ENCODE data around the gene EVI5L. TPM values are rescaled to one million over a fixed set of nuclear protein-coding genes. Genes with fewer than 3 reads are reported as not detected.
A peak's percentile ranks its signal among the peaks of the same experiment; 100 is the strongest.
"Not testable (repeated sequence)": the region's sequence is repeated elsewhere in the genome, so short reads cannot be mapped to it uniquely, and the experiment has no call there.

Gene EVI5L
- polyA plus RNA-seq, 3 donors: 17.1 to 18.4 (median 18.2) TPM

DNA sequence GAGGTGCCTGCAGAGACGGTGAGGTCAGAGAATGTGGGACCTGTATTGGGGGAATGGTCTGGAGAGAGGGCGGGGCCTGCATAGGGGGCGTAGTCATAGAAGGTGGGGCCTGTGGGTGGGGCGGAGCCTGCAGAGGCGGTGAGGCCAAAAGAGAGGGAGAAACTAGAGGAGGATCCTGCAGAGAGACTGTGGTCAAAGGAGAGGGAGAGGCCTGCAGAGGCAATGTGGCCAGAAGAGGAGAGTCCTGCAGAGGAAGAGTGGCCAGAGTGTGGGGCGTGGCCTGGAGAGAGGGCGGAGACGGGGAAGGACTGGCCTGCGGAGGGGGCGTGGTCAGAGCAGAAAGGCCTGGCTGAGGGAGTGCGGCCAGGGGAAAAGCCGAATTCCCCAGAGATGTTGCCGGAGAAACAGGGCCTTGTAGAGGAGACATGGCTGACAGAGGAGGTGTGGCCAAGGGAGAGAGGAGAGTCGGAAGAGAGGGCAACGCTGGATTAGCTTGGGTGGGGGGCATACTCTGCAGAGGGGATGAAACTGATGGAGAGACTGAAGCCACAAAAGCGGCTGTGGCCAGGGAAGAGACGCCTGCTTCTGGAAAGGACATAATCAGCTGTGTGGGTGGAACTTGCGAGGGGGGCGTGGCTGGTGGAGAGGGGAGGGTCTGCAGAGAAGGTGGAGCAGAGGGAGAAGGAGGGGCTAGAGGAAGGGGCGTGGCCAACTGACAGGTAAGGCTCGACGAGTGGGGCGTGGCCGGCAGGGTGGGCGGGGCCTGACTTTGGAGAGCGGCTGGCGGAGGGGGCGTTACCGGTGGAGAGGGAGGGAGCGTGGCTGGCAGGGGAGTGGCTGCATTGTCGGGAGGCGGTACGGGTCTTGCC, 41.7 kb downstream of the EVI5L start:
- DNase-seq: peak; percentile 78

DNA sequence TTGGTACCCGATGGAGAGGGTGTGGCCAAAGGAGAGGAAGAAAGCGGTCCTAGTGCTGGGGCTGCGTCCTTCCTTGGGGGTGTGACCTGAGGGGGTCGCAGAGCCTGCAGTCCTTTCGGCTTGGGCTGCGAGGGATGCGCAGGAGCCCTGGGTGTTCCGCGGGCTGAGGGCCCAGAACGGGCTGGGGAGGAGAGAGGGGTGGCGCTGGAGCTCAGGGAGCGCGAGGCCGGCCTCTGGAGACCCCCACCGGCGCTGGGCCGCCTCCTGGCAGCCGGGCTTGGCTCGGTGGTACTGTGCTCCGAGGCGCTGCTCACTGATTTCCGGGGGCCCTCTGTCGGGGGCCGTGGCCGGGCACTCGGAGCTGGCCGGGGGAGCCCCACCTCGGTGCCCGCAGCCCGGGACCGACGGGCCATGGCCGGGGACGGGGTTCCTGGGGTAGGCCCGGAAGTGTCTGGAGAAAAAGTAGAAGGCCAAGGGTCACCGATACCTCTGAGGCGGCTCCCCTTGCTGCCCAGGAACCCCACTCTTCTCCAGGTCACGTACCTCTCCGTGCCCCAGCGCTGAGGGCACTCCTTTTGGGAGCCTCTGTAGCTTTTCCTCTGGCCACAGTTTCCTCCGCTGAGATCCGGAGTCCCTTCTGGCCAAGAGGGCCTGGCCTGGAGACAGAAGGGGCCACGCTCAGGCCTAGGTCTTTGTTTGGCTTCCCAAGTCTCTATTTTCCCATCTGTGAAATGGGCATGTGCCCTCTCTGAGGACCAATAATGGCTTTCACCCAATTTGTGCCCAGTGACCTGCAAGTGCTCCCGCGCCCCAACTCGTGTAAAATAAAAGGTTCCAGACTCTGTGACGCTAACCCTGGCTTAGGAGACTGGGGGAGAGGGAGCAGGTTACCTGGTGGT, 42.5 kb downstream of the EVI5L start:
- no peak for DNase-seq

- no peak for DNase-seq
These were observed 43.5 kb downstream of the EVI5L start for GRCh38 chr19:7873304-7874075.

DNA sequence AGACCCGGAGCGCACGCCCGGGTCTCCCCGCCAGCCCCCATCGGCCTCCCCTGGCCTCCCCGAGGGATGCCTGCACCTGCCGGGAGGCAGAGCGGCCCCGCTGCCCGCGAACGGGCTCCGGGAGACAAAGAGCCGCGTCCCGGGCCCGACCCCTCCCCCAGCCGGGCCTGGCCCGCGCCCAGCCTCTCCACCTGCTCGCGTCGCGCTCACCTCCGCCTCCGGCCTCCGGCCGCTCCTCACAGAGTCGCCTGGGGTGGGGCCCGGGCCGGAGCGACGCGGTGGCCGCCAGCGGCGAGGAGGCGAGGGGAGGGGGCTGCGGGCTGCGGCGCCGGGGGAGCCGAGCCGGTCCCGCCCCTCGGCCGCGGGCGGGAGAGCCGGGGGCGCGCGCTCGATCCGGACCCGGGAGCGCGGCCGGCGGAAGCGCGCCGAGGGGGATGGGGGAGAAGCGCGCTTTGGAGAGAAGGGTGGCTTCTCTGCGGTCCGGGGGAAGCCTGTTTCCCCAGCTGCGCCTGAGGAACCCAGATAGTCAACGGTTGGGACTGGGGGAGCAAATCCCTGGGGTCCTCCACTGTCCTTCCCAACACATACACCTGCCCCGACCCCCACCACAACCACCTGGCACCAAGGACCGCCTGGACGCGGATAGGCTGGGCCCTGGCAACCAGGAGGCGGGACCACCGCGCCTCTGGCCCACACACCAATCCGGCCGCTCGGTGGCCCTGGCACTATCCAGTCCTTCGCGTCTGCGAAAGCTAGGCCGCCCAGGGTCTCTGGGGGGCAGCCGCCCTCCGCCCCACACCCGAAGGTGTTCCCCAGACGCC, 44.3 kb downstream of the EVI5L start, which contains the start of gene PRR36:
TSS of gene PRR36 (minus strand) at position 315 of the 821 bp plus-strand sequence. CDS start 701 bp downstream, outside the sequence.
- peak; percentile 80 for DNase-seq

- no peak for DNase-seq
These were observed 44.9 kb downstream of the EVI5L start for GRCh38 chr19:7874897-7875273.

DNA sequence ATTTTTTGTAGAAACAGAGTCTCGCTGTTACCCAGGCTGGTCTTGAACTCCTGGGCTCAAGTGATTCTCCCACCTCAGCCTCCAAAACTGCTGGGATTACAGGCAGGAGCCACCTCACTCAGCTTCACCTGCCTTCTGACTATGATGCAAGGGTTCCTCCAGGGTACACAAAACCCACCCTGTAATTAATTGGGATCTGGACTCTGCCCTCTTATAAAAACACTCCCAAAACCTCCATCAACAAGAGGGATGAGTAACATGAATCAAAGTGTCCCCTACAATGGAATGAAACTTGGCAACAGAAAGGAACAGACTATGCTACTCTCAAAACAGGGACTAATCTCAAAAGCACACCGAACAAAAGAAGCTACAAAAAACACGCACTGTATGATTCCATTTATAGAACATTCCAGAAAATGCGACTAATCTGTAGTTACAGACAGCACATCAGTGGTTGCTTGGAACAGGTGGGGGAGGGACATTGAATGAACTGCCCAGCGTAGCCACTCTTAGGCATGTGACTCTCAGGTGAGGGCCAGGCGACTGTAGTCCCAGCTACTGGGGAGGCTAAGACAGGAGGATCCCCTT, 47.3 kb downstream of the EVI5L start:
- no peak for DNase-seq

DNA sequence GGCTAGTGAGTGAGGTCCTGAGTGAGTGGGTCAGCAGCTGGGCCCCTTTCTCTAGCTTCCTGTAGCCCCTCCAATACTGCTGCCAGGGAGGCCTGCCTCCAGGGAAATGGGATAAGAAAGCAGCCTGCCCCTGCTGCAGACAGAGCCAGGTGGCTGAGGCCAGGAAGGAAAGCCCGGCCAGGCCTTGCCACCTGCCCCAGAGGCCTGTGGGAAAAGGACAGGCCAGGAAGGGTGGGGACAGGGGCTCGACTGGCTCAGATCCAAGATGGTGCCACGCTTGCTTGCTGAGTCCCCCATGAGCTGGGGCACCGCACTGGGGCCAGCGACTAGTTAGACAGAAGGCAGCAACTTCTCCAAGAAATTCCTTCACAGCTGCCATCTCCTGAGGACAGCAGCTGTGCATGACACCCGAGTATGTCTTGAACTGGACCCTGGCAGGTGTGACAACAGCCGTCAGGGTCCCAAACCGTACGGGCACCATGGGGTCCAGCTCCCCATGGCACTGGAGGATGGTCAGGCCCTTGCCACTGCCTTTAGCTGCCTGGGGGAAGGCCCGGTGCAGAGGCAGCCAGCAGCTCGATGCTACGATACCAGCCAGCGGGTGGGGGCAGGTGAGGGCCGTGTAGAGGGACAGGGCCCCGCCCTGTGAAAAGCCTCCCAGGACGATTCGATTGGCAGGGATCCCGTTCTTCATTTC, 49.2 kb downstream of the EVI5L start:
- DNase-seq: no peak

DNA sequence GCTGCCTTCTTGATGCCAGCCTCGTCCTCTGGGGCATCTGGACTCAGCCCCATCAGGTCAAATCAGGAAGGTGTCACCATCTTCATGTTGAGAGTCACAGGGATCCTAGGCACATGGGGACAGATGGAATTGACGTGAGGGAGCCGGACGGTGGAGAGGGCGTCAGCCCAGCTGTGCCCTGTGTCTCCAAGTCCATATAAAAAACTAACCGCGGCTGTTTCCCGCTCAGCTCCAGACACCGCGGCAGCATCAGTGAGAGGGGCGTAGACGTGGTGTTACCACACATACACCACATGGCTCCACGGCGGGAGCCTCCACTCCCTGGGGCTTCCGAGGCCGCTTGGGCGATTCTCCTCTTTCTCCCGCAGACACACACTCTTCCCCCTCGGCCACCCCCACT, 49.8 kb downstream of the EVI5L start:
- DNase-seq: no peak

DNA sequence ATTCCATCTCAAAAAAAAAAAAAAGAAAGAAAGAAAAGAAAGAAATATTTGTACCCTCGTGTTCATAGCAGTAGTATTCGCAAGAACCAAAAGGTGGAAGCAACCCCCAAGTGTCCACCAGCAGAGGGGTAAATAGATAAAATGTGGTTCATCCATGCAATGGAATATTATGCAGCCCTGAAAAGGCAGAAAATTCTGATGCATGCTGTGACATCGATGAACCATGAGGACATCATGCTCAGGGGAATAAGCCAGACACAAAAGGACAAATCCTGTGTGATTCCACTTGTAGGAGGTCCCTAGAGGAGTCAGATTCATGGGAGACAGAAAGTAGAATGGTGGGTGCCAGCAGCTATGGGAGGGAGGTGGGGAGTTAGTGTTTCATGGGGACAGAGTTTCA, 51.9 kb downstream of the EVI5L start:
- DNase-seq: no peak

- no peak for DNase-seq
These were observed 53.1 kb downstream of the EVI5L start for GRCh38 chr19:7883105-7883504.

DNA sequence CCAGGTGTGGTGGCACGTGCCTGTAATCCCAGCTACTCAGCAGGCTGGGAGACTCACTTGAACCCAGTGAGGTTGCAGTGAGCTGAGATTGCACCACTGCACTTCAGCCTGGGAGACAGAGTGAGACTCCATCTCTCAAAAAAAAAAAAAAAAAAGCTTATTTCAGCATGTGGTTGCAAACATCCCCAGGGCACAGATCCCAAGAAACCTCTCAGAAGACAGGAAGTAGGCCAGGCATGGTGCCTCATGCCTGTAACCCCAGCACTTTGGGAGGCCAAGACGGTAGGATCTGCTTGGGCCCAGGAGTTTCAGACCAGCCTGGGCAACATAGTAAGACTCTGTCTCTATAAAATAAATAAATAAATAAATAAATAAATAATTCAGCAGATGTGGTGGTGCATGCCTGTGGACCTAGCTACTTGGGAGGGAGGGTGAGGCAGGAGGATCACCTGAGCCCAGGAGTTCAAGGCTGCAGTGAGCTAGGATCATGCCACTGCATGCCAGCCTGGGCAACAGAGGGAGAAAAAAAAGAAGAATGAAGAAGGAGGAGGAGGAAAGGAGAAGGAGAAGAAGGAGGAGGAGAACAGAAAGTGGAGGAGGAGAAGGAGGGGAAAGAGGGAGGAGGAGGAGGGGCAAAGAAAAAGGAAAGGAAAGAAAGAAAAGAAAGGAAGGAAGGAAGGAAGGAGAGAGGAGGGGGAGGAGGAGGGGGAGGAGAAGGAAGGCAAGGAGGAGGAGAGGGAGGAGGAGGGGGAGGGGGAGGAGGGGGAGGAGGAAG, 54.0 kb downstream of the EVI5L start:
- no peak for DNase-seq

DNA sequence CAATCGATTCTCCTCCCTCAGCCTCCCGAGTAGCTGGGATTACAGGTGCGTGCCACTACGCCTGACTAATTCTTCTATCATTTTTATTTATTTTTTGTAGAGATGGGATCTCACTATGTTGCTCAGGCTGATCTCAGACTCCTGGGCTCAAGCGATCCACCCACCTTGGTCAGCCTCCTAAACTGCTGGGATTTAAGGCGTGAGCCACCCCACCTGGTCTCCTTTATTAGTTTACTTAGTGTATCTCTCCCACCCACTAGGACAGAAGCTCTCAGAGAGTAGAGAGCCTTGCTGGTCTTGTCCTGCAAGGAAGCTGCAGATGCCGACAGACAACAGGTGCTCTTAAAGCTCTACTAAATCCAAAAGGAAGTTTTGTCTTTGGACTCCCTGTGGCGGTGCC, 55.8 kb downstream of the EVI5L start:
- DNase-seq: no peak

DNA sequence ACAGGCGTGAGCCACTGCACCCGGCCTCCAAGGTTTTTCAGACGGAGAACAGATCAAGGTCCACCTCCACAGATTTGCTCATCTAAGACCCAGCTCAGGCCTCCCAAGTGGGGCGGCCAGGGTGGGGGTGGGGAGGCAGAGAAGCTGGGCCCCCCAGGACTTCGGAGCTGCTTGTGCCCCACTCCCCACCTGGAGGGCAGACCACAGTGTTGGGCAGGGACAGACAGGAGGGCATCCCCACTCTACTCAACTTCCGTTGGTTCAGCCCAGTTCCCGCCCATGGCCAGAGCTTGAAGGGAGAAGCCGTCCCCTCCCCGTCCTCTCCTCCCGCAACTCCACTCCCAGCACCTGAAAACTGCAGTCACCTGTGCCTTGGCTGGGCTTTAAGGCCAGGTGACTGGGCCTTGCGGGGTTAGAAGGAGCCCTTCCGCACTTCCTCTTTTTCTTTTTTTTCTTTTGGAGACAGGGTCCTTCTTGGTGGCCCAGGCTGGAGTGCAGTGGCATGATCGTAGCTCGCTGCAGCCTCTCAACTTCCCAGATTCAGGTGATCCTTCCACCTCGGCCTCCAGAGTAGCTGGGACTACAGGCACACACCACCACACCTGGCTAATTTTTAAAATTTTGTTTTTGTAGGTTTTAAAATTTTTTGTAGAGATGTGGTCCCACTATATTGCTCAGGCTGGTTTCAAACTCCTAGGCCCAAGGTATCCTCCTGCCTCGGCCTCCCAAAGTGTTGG, 57.6 kb downstream of the EVI5L start:
- no peak for DNase-seq

GRCh38 chr19:7888145-7888825, 58.3 kb downstream of the EVI5L start, which contains the start of gene LRRC8E:
Gene LRRC8E, plus strand, starts transcription at chr19:7888510. Its CDS starts 7,094 bp downstream, at chr19:7895604.
- peak; percentile 42 for DNase-seq

DNA sequence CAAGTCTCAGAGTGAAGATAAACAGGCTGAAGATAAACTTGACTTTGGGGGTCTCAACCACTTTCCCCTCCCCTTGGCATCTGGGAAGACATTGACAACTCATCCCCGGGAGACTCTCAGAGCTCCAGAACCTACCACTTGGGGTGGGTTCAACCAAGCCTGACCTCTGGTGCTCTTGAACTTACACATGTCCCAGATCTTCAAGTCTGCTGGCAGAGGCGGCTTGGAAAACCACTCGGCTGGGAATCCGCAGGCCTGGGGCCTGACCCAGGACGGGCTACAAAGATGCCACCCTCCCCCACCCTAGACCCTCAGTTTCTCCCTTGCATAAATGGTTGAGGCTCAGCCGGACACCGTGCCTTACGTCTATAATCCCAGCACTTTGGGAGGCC, 58.8 kb downstream of the EVI5L start:
- no peak for DNase-seq

DNA sequence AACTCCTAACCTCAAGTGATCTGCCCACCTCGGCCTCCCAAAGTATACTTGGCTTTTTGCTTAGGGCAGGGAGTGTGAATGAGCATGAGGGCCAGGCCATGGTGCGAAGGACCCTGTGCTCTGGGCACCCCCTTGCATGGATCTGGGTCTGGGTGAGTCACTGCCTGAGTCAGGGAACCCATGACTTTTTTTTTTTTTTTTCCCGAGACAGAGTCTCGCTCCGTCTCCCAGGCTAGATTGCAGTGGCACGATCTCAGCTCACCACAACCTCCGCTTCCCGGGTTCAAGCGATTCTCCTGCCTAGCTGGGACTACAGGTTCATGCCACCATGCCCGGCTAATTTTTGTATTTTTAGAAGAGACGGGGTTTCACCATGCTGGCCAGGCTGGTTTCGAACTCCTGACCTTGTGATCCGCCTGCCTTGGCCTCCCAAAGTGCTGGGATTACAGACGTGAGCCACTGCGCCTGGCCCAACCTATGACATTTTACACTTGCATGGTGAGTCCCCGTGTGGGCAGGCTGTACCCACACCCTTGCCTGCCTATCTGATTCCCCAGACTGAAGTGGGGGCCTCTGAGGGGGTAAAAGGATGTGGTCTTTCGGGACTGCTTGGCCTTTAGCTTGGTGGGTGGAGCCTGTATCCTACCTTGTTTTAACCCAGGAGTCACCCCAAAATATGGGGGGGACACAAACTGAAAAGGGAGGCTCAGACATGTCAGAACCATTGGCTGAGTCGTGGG, 63.5 kb downstream of the EVI5L start:
- DNase-seq: not testable (repeated sequence)

Data from renal pelvis (tissue), 4 donors.